DOHH2 (cell line): ENCODE data around the gene IKZF3.

Experiments
- H3F3A ChIP-seq: fragments of 200-600 bp; sonication (generic), shearing (Covaris generic); 2 replicates; pipeline ENCODE4 v1.6.0; 2016; ENCODE audit warnings: antibody characterized with exemption, mild to moderate bottlenecking; ENCODE audit not compliant: control insufficient read depth, insufficient read depth
- H3K27ac ChIP-seq: fragments of 200-600 bp; sonication (generic); 2 replicates; pipeline ENCODE4 v1.5.1; 2014; ENCODE audit warnings: low read depth, mild to moderate bottlenecking, low read length, moderate library complexity
- H3K27me3 ChIP-seq: fragments of 200-600 bp; sonication (generic); 2 replicates; pipeline ENCODE4 v1.6.1; 2014; ENCODE audit warnings: mild to moderate bottlenecking, low read length, mixed read lengths; ENCODE audit not compliant: control insufficient read depth
- H3K36me3 ChIP-seq: fragments of 200-600 bp; sonication (generic); 2 replicates; pipeline ENCODE4 v1.6.1; 2014; ENCODE audit warnings: mild to moderate bottlenecking, low read length, moderate library complexity, mixed read lengths; ENCODE audit not compliant: control insufficient read depth
- H3K4me1 ChIP-seq: fragments of 200-600 bp; sonication (generic); 2 replicates; pipeline ENCODE4 v1.6.1; 2014; ENCODE audit warnings: mild to moderate bottlenecking, low read length, mixed read lengths; ENCODE audit not compliant: control insufficient read depth
- H3K4me2 ChIP-seq: fragments of 200-600 bp; sonication (generic); 2 replicates; pipeline ENCODE4 v1.6.0; 2014; ENCODE audit warnings: mild to moderate bottlenecking, low read length, moderate library complexity
- H3K4me3 ChIP-seq: fragments of 200-600 bp; sonication (generic); 2 replicates; pipeline ENCODE4 v1.5.1; 2014; ENCODE audit warnings: mild to moderate bottlenecking, low read length, mixed read lengths
- H3K79me2 ChIP-seq: fragments of 200-600 bp; sonication (generic); 2 replicates; pipeline ENCODE4 v1.6.1; 2014; ENCODE audit warnings: mild to moderate bottlenecking, low read length, mixed read lengths; ENCODE audit not compliant: control insufficient read depth
- H3K9me2 ChIP-seq: fragments of 200-600 bp; sonication (generic); replicated peaks from 2 replicates; pipeline ENCODE4 v1.6.1; 2014; ENCODE audit warnings: mild to moderate bottlenecking, low read length, mixed read lengths; ENCODE audit not compliant: control insufficient read depth
- H3K9me3 ChIP-seq: fragments of 200-600 bp; sonication (generic); 2 replicates; pipeline ENCODE4 v1.6.1; 2014; ENCODE audit warnings: antibody characterized with exemption, low read length, mixed read lengths; ENCODE audit not compliant: control insufficient read depth, insufficient read depth
- H4K20me1 ChIP-seq: fragments of 200-600 bp; sonication (generic); 2 replicates; pipeline ENCODE4 v1.6.0; 2014; ENCODE audit warnings: low read depth, mild to moderate bottlenecking, antibody characterized with exemption, low read length, moderate library complexity; ENCODE audit not compliant: control insufficient read depth, insufficient read depth
- CTCF ChIP-seq: fragments of 200-600 bp; sonication (generic); IDR thresholded peaks from one replicate; pipeline ENCODE4 v1.5.1; 2014; ENCODE audit warnings: antibody characterized with exemption, mild to moderate bottlenecking, low read depth, low read length; ENCODE audit not compliant: poor library complexity, severe bottlenecking
- EZH2phosphoT487 ChIP-seq: fragments of 200-600 bp; sonication (generic); IDR thresholded peaks from 2 replicates; pipeline ENCODE4 v1.6.1; 2017; ENCODE audit warnings: borderline replicate concordance, mild to moderate bottlenecking, antibody characterized with exemption, low read length, moderate library complexity, mixed read lengths

IKZF3 gene

GRCh38 chr17:39756380-39757079, 107.6 kb downstream of the IKZF3 start:
- Histone ChIP-seq H3K79me2 (peaks cover 26% of the 10 kb centered on the region), H4K20me1 (no peaks in the 10 kb centered on the region), H3K9me3 (no peaks in the 10 kb centered on the region), H3F3A (peaks cover 65% of the 10 kb centered on the region), H3K4me2 (peak overlapping the region; percentile 98), H3K9me2 (no peaks in the 10 kb centered on the region), H3K36me3 (peaks cover 37% of the 10 kb centered on the region), H3K4me1 (peaks cover 84% of the 10 kb centered on the region), H3K27me3 (no peaks in the 10 kb centered on the region), H3K27ac (peak overlapping the region; percentile 100), H3K4me3 (peak overlapping the region; percentile 78)
- no peak for TF ChIP-seq CTCF
- TF ChIP-seq EZH2phosphoT487, result no peak

DNA sequence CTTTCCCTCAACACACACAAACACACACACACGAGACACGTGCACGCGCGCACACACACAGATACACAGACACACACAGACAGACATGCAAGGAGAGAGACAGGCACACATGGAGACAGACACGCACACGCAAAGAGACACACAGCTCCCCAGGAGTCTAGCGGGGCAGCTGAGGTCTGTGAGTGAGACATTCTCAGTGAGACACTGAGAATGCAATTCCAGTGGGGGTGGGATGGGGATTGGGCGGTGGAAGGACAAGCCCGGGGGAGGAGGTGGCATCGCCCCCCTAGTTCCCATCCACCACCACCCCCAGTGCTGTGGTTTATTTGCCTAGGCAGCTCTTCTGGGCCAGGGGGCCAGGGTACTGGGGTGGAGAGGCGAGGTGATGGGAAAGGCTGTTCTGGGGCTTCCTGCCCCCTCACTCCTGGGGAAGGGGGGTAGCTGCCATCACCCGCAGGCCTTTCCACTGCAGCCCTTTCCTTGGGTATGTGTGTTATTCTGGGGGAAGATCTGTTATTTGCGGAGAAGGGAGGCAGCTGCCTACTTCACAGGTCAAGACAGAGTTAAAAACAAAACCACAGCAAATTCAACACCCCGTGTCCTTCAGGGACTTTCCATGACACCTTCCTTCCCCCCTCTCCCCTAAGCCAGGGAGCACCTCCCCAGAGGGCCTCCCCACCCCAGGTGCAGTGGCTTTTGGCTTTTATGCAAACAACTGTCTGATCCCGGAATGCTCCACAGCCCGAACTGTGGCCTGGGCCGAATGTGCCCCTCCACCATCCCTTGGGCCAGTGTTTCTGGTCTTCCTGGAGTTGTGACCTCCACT, 108.3 kb downstream of the IKZF3 start:
- peaks cover 78% of the 10 kb centered on the region for H3K4me1 ChIP-seq
- peaks cover 31% of the 10 kb centered on the region for H3K36me3 ChIP-seq
- no peak for TF ChIP-seq CTCF
- no peak for TF ChIP-seq EZH2phosphoT487
- peak overlapping the region; percentile 100 for H3K27ac ChIP-seq
- no peaks in the 10 kb centered on the region for H3K27me3 ChIP-seq
- peak overlapping the region; percentile 98 for H3K4me2 ChIP-seq
- H3K9me3 ChIP-seq, result no peaks in the 10 kb centered on the region
- H3F3A ChIP-seq, result peaks cover 59% of the 10 kb centered on the region
- H3K79me2 ChIP-seq, result peaks cover 20% of the 10 kb centered on the region
- H3K4me3 ChIP-seq, result peak overlapping the region; percentile 78
- no peaks in the 10 kb centered on the region for H4K20me1 ChIP-seq
- no peaks in the 10 kb centered on the region for H3K9me2 ChIP-seq

DNA sequence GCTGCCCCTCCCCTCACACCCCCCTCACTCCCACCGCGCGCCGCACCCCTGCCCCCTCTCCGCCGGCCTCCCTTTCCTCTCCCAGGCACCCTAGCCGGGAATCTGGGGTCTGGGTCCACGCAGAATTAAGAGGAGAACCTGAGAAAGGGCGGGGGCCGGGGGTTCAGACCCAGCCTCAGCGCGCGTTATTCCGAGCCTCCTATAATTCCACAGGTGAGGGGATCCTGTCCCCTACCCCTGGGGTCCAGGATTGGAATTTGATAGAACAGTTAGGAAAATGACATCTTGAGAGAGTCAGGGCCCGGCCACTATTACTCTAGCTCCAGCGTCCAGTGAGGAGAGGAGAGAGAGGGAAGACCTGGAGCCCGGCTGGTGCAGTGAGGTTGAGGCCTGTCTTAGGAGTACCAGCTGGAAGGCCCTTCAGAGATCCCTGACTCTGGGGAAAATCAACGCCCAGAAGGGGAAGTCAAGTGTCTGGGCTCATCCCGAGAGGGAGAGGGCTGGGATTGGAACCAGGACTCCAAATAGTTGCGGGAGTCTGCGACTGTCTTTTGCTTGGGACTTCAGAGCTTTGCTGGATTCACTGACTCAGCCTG, 109.1 kb downstream of the IKZF3 start:
- peaks cover 55% of the 10 kb centered on the region for H3F3A ChIP-seq
- no peaks in the 10 kb centered on the region for H3K9me3 ChIP-seq
- H3K27me3 ChIP-seq, result no peaks in the 10 kb centered on the region
- peaks cover 71% of the 10 kb centered on the region for H3K4me1 ChIP-seq
- peak overlapping the region; percentile 100 for H3K27ac ChIP-seq
- H3K36me3 ChIP-seq, result peaks cover 26% of the 10 kb centered on the region
- no peaks in the 10 kb centered on the region for H4K20me1 ChIP-seq
- H3K4me2 ChIP-seq, result peak overlapping the region; percentile 98
- peak overlapping the region; percentile 78 for H3K4me3 ChIP-seq
- TF ChIP-seq CTCF (no peak), EZH2phosphoT487 (no peak)
- no peaks in the 10 kb centered on the region for H3K9me2 ChIP-seq
- H3K79me2 ChIP-seq, result peaks cover 16% of the 10 kb centered on the region
